HG03139 (cell line): ENCODE measurements around the gene LZTS2.
"Not testable (repeated sequence)": the region's sequence is repeated elsewhere in the genome, so short reads cannot be mapped to it uniquely, and the experiment has no call there.

Experiments
- ATAC-seq: cut with Tn5 transposase; IDR thresholded peaks from one replicate; pipeline ENCODE4 v1.9.1; 2021; ENCODE audit not compliant: unreplicated experiment

Gene LZTS2

DNA sequence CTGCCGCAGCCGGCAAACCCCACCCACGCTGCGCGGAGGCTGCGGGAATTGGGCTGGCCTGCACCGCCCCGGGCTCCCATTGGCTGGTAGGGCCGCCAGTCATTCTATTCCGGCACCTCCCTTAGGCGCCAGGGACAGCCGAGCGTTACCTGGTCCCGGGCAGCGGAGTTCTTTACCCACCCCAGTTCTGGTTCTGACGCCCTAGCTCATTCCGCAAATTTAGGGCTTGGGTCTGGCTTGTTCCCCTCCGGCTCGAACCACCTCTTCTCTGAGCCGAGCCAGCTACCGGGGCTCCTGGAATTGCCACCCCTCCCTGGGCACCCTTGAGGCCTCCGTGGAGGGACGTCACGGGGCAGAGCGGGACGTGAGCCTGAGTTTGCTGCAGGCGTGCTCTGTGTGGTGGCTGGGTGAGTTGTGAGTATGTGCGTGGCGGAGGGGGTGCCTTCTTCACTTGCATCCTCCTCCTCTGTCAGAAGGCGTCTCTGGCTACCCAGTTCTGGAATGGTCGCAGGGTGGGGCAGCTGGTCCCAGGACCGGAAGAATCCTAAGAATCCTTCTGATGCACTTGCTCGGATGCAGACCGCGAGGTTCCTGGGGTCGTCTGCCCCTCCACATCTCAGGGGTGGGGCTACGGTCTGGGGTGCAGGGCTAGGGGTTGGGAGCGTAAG is 31.7 kb downstream of the LZTS2 start, which contains the start of the genes PDZD7 and SFXN3:
Gene PDZD7 (minus strand): TSS at position 2 of the 668 bp plus-strand sequence. CDS start 910 bp downstream, outside the sequence.
Gene SFXN3 (plus strand): TSS at position 107 of the 668 bp plus-strand sequence. CDS start 3,461 bp downstream, outside the sequence.
- peak; percentile 90 for ATAC-seq

DNA sequence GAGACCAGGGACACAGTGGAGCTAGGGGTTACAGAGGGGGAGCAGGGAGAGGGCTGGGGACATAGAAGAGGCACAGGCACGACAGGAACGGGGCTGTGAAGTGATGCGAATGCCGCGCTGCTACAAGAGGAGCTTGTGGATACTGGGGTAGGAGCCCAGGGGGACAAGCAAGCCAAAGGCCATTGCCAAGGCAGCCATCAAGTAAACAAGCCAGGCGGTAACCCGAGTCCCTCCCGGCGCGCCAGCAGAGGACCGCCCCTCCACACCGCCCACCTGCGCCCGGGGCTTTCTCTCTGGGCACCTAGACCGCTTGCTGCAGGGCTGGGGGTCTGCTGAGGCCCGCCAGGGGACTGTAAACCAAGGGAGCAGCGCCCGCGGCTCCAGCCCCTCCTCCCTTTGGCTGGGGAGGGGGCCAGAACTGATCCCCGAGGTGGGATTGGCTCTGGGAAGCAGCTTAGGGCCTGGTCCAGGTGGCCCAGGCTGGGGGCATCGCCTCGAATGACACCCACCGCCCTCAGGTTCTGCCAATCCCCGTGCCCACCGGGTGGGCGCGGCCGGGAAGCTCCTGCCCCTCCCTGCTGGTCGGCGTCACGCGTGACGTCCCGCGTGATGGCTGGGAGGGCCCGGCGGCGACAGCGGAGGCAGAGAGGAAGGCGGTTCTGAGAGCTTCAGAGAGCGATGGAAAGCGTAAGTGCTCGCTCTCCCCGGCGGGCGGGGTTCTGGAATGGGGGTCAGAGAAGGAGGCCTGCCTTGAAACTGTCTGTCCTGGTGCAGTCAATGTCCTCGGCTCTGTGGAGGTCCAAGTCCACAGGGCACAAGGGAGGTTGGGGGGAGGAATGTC is 32.4 kb downstream of the LZTS2 start:
- ATAC-seq, result no peak

DNA sequence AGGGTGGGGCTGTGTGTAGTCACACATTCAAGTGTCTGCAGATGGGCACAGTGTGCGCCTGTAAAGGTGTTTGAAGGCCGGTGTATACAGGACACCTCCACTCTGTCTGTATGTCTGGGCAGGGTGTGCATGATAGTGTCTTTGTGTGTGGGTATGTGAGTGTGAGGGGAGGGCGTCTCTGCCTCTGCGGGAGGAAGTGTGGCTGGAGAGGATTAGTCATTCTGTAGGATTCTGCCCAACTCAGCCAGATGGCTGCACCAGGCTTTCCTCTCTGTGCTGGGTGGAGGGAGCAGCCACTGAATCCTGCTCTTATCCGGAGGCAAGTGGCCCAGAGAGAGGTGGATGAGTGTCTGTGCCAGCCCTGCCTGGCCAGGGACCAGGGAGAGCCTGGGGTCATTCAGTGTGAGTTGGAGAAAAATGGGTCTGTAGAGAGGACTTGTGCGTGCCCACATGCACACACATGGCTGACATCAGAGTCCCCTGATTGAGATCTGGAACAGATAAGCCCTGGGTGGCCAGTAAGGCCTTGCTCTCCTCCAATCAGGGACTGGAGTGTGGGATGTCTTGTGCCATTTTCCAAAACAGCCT is 33.1 kb downstream of the LZTS2 start:
- no peak for ATAC-seq

DNA sequence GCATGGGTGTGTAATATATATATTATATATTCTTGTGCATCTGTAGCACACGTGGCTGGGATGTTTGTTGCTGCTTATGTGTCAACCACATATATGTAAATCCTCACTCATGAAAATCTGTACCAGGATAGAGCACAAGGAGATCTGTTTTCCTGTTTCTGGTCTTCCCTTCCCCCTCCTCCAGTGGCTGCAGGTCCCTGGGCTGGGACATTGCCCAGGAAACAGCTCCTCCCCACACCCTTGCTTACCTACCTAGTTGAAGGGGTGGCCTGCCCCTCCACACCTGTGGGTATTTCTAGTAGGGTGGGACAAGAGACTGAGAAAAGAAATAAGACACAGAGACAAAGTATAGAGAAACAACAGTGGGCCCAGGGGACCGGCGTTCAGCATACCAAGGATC is 33.7 kb downstream of the LZTS2 start:
- no peak for ATAC-seq

DNA sequence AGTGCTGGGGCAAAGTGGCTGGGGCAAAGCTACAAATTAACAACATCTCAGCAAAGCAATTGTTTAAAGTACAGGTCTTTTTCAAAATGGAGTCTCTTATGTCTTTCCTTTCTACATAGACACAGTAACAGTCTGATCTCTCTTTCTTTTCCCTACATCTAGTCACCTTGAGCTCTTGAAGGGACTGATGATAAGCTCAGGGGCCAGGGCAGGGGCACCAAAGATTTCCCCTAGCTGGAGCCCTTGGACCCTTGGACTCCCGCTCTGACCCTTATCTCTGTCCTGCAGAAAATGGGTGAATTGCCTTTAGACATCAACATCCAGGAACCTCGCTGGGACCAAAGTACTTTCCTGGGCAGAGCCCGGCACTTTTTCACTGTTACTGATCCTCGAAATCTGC is 34.8 kb downstream of the LZTS2 start:
- ATAC-seq, result not testable (repeated sequence)

DNA sequence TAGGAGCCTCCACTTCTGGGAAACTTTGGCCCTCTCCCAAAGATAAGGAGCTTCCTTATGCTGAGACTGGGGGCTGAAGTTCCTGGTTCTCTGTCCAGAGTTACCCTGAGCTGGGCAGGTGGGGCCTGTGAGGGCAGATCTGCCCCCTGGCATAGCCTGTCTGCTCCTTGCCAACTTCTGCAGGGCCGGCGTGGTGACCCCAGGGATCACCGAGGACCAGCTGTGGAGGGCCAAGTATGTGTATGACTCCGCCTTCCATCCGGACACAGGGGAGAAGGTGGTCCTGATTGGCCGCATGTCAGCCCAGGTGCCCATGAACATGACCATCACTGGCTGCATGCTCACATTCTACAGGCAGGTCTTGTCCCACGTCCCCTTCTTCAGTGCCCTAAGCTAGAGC is 35.7 kb downstream of the LZTS2 start:
- no peak for ATAC-seq

DNA sequence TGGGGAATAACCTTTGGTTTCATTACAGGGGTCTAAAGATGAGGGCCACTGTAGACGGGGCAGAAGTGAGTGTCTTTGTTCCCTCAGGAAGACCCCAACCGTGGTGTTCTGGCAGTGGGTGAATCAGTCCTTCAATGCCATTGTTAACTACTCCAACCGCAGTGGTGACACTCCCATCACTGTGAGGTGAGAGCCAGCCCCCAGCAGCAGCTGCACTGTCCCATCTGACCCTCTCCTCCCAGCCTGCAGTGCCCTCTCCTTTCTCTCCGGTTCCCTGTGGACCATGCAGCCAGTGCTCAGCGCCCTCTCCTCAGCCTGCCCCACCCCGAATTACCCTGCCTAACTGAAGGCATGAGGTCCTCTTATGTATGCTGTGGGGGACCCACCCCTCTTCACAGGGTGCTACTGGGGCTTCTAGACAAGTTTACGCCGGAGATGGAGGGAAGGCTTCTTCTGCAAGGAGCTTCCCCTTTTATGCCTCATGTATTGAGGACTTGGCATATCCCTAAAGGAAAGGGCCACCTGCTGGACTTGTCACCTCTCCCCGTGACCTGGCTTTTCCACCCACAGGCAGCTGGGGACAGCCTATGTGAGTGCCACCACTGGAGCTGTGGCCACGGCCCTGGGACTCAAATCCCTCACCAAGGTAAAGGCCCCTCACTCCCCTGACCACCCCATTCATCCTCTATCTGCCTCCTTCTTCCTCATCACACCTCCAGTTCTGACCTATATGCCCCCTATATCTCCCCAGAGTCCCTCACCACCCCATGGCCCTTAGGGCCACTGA is 36.5 kb downstream of the LZTS2 start:
- no peak for ATAC-seq

DNA sequence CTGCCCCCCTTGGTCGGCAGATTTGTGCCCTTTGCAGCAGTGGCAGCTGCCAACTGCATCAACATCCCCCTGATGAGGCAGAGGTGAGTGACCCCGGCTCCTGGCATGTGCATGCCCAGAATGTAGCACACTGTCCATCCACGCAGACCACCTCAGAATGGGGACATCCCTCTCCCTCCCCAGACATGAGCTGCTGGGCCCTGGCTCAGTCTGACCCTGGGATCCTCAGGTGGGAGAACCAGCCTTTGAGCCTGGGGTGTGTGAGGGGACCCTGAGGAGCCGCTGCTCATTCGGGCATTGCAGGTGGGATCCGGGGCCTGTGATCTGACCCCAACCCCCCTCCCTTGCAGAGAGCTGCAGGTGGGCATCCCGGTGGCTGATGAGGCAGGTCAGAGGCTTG is 37.1 kb downstream of the LZTS2 start:
- no peak for ATAC-seq

DNA sequence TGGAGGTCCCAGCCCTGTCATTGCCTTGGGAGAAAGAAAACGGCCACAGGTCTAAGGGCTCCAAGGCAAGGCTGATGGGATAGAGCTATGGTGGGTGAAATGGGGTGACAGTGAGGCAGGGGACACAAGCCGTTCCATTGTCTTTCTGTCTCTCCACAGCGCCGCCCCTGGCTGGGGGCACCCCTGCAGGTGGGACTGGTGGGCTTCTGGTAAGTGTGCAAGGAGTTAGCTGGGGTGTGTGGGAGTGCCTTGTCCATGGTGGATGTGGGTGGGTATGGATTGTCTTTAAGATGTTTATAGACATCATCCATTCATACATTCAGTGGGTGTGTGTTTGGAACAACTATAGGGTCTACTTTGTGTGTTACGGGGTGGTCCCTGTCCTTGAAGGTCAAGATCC is 38.9 kb downstream of the LZTS2 start:
- ATAC-seq, result no peak

DNA sequence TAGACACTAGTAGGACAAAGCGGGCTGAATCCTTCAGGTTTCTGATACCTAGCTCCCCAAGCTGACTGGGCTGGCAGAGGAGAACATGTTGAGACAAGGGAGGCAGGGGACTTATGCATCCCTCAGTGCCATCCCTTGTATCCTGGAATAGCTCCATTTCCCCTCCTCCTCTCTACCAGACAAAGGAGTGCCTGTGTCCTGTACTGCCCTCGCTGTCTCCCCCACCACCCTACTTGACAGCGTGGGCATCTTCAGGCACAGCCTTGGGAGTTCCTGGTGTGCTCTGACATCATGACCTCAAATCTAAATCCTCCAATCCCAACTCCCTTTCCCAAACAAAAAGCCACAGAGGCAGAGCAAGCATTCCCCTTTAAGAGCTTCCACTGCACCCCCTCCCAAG is 40.5 kb downstream of the LZTS2 start:
- no peak for ATAC-seq

DNA sequence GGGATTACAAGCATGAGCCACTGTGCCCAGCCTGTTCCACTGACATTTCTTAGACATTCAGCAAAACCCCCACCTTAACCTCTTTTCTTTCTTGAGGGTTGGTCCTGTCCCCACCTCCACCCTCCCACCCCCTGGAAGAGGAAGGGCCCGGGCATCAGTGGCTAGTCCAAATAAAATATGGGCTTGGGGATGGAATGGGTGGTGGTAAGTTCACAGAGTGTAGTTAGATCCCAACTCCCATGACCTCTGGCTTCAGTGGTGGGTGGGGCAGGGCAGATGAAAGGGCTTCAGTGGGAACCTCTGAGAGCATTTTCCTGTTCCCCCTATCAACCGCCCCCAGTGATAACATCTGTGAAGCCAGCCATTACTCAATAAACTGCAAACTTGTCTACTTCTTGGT is 41.2 kb downstream of the LZTS2 start:
- ATAC-seq, result no peak

DNA sequence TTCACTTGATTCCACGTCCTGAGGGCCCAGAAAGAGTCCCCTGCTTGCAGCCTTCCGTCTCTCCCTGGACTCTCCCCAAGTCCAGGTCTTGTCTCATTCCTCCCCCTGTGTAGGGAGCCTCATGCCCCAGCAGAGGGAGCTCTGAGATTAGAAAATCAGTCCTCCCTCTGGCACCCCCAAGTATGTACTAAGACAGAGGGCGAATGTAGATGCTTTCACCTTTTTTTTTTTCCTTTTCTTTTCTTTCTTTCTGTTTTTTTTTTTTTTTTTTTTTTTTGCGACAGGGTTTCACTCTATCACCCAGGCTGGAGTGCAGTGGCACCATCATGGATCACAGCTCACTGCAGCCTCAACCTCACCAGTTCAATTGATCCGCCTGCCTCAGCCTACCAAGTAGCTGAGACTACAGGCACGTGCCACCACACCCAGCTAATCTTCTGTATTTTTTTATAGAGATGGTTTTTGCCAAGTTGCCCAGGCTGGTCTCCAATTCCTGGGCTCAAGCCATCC is 41.7 kb downstream of the LZTS2 start:
- no peak for ATAC-seq

DNA sequence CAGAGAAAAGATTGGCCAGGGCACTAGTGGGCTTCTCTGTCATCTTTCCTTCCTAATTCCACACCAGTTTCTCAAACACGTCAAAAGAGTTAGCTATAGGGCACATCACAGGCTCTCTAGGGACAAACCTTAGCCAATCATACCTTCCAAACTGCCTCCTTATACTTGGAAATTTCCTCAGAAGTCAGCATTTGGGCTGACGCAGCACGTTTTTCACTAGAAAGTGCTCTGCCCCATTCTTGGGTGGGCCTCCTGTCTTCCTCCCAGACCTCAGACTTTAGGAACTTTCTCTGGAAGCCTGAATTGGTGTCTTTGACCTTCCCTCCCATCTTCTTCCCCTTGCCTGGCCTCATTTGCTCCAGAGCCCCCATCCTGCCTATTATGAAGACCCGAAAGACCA is 42.5 kb downstream of the LZTS2 start:
- ATAC-seq, result no peak

DNA sequence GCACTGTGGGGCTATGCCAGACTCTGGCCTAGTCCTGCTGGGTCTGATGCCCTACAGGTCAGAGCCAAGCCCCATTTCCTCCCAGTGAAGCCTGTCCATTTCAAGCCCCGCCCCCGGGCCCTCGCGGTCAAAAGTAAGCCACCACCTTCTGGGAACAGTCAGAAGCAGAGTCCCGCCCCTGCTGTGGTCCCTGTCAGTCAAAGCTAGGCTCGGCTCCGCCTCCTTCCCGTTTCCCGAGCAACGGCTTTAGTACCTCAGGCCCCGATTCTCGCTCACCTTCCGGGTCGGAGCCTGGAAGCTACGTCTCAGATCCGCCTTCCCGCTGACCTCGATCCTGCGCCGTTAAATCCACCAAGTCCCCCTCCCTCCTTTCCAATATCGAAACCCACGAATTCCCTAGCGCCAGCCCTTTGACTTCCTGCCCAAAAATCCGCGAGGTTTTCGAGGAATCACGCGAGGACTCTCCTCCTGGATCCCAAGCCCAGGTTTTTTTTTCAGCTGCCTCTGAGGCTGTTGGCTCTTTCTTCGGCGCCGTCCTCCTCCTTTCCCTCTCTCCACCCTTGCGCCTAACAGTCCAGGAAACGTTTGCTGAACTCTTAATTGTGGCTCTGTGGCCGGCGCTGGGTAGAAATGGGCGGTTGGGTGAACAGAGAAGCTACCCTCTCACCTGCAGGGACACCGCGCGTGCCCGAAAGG is 43.2 kb downstream of the LZTS2 start:
- peak; percentile 93 for ATAC-seq

DNA sequence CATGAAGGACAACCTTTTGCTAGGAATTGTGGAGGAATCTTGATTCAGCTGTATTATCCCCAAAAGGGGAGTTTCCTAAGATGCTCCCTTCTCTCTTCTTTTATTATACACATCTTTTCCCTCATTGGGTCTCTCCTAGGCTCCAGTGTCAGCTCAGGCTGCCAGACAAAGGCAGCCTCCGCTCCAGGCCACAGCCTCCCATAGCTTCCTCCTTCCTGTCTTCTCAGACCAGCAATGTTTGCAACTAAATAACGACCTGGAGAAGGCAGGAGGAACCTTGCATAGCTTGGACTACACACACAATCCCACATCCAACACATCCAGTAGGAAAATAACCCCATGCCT is 43.7 kb downstream of the LZTS2 start:
- ATAC-seq, result no peak

DNA sequence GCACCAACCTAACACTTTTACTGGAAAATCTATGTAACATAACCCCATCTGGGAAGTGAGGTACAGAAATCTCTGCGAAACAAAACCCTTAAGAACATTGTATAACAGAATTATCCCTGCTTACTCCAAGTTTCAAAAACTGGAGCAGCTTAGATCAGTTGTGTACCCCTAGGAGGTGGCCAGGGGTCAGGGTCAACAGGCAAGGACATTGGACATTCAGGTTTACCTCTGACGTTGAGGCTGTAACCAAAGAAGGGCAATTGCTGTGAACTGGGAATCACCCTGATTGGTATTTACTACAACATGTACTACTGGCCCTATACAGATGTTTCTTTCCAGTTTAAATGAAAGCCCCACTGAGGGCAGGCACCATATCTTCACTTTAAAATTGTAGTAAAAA is 44.5 kb downstream of the LZTS2 start:
- ATAC-seq, result no peak

DNA sequence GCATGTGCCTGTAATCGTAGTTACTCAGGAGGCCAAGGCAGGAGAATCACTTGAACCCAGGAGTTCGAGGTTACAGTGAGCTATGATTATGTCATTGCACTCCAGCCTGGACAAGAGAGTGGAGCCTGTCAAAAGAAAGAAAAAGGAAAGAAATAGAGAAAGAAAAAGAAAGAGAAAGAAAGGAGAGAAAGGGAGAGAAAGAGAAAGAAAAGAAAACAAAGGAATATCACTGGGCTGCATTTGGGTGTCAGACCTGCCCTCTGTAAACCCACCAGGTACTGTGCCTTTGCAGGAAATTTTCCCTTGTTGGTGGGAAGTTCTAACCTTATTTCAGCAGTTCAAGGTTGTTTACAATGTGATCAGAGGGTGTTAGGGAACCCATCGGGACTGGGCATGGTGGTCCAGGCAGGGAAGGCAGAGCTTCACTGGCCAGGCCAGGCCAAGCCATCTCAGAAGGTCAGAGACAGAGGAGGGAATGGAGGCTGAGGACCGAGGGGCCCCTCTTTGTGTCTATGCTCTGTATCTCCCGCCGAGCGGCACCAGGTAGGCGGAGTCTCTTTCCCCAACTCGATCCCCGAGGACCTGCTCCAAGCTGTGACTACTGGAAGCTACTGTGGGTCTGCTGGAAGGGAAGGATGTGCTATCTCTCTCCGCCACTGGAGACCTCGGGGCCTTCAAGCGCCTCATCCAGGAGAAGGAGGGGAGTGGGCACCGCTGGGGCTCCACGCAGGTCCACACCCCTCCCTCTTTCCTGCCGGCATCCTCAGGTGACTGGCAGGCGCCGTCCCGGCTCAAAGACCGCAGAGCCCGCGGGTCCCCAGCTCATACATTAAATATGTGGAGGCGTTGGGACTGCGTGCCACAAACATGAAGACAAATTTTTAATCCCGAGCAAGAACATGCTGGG is 47.0 kb downstream of the LZTS2 start:
- ATAC-seq, result no peak

DNA sequence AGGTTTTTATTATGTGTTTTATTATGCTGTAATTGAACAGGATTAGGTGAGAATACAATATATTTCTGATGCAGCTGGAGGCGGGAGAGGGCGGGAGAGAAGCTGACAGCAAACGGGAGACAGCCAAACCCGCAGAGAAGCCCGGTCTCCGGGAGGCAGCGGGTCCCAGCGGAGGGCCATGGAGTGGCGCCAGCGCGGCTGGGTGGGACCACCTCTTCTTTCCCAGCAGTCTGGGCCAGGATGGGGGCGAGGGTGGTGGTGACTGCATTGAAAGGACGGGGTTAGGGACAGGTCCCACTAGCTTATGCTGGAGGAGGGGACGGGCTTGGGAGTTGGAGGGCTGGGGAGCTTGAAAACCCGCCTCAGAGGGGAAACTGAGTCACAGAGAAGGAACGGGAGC is 47.7 kb downstream of the LZTS2 start:
- ATAC-seq, result no peak
